Measurements from ENCODE around the gene NCAM1.

NCAM1 gene

DNA sequence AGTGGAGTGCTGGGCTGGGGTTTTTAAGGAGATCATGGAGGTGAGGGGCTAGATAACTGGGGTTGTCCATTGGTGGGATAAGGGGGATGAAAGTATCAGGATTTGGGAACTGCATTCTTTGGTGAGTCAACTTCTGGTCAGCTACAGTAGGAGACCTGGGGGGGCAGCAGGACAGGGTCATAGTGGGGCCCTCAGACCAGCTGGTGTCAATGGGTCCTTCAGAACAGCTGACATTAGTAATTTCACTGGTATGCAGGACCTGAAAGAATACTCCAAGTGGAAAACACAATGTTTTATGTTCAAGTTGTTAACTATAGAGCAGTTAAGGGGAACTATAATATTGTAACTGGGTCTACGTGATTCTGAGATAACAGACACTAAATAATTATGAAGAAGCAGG lies 350.3 kb downstream of the NCAM1 start:
- DNase-seq (ENCODE audit: low read depth in 3 of 3), result no peak

DNA sequence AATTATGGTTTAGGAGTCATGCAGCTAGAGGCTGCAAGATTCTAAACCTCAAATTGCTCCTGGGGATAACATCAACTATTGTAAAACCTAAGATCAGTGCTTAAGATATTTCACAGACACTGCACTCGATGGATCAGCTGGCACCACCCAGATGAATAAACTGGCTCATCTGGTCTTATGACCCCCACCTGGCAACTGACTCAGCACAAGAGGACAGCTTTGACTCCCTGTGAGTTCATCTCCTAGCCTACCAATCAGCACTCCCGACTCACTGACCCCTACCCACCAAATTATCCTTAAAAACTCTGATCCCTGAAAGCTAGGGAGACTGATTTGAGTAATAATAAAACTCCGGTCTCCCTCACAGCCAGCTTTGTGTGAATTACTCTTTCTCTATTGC lies 352.4 kb downstream of the NCAM1 start:
- no peak for DNase-seq (ENCODE audit: low read depth in 3 of 3)

DNA sequence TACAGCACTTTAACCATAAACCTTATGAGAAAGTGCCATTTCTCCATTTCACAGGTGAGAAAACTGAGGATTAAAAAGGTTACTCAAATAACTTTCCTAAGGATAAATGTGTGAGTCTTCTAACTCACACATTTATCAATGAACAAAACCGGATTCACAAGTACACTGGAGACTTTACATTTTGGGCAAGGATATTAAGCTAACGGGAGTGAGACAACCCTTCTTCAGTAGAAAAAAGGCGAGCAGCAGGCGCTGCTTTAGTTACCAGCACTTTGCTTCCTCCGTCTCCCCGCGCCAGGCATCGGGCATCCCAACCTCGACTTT lies 352.8 kb downstream of the NCAM1 start:
- DNase-seq (ENCODE audit: low read depth in 3 of 3), result no peak

DNA sequence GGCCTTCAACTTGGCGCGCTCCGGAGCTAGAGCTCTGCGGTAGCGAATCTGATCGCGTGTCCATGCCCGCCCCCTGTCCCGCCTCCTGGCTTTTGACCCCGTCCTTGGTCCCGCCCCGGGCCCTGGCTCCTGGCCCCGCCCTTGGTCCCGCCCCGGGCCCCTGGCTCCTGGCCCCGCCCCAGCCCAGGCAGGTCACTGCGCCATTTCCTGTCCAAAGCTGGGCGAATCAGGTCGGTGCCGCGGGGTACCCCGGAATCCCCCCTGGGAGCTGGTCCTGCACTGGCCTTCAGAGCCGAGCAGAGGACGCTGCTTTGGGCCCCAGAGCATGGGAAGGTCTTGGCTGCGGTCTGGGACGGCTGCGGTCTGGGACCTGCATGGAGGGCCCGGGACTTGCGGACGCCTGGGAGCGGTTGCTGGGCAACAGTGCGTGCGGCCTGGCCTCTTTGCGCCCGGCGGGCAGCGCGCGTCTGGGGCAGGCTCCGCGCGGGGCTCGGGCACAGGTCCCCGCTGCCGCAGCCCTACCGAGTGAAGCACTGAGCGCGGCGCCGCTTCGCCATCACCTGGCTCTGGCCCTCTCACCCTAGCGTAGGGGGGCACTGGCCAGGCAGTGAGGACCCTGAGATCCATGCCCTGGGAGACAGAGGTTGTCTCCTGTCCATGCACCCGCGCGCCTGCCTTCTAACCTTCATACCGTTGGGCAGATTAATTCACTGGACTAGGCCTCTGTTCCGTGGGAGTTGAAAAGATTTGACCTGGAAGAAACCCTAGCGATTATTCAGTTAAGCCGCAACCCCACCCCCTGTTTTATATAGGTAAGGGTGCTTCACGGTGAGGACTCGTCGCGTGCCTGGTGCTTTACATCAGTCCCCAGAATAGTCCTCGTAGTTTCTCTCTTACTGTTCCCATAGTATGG lies 353.4 kb downstream of the NCAM1 start, which contains the start of gene TTC12:
Gene TTC12, plus strand, starts transcription at position 195 of the 913 bp plus-strand sequence. CDS start 1,675 bp downstream, outside the sequence.
- DNase-seq (ENCODE audit: low read depth in 3 of 3), result peak; percentile 86 to 91 (median 89)

DNA sequence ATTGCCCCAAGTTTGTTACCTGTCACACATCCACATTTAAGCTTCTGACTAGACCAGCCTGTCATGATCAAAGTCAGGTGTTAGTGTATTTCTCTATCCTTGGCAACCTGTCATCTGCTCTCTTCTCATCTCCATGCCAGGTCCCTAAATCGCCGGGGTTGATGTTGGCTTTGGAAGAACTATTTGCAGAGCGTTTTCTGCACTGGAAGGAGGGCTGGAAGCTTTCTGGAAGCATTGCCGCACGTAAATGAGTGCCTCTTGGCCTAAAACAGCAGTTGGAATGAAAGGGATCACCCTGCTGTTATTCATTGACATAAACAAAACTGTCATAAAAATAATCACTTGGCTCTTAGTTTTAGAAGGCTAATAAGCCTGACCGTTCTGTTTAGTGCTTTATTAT lies 354.6 kb downstream of the NCAM1 start:
- no peak for DNase-seq (ENCODE audit: low read depth in 3 of 3)

DNA sequence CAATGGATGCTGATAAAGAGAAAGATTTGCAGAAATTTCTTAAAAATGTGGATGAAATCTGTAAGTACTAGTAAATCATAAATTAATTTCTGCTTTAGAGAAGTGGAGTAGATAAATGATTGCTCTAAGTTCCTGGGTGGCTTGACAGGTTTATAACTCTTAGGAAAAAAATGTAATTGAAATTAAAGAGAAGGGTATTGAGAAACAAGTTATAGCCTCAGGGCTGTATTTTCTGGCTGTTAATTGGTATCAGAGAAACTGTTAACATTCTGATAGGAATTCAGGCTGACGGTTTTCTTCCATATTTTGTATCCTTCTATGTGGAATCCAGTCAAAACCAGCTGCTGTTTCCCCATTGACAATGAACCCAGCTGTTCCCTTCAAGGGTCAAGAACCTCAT lies 355.0 kb downstream of the NCAM1 start:
- no peak for DNase-seq (ENCODE audit: low read depth in 3 of 3)

DNA sequence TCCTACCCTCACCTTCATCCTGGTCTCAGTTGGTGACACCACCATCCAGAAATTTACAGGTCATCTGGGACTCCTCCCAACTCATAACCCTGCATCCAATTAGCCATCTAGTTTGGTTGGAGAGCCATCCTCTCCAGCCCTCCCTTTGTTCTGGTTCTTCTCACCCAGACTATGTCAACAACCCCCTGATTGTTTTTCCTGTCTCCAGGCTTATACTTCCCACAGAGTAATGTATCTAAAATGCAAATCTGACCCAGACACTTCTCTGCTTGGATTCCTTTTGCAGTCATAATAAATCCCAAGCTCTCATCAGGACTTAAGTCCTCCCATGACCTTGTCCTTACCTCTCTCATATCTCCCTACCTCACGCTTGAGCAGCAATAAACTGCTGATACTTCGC lies 356.1 kb downstream of the NCAM1 start:
- DNase-seq (ENCODE audit: low read depth in 3 of 3), result no peak

DNA sequence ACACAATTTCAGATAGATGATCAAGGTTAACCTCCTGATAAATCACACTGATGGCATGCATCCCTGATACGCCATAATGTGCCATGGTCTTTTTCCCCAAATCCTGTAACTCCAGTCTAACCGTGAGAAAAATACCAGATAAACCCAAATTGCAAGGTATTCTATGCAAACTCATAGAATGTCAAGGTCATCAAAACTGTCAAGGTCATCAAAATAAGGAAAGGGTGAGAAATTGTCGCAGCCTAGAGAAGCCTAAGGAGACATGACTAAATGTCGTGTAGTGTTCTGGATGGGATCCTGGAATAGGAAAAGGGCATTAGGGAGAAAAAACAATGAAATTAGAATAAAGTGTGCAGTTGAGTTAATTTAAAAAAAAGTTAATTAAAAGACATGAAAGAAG lies 357.9 kb downstream of the NCAM1 start:
- DNase-seq (ENCODE audit: low read depth in 3 of 3), result no peak

DNA sequence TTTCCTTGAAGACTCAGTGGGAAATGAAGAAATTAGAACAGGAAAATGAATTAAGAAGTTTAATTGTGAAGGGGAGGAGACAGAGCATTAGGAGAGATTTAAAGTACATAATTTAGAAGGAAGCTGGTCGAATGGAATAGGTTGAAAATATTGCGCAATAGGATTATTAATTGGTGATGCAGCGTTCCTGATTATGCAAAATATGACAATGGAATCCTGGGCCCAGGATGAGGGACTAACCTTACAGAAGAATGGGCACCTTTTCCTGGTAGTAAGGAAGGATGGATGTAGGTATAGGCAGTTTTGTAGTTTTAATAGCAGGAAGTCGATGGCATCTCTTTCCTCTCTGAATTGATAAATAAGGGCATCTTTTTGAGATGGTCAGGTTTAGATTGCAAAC lies 360.9 kb downstream of the NCAM1 start:
- DNase-seq (ENCODE audit: low read depth in 3 of 3), result no peak

DNA sequence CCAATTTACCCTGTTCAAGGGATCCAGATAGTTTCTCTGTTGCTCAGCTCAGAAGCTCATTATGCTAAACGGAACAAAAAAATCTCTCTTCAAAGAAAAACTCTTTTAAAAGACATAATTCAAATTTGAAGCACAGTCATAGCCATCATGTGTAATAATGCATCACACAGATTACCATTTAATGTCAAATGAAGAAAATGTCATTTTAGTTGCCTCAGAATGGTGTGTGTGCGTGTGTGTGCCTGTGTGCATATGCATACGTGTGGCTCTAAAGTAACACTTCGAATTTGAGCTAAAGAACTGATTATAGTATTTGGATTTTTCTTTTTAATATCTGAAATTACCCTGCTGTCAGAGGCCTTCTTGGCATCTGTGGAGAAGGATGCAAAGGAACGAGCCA lies 363.0 kb downstream of the NCAM1 start:
- no peak for DNase-seq (ENCODE audit: low read depth in 3 of 3)

Measured in stimulated activated CD4-positive, alpha-beta T cell treated with anti-CD3 and anti-CD28 coated beads, TNF-alpha, amount 100 ng/mL, for 4 hours (primary cell).